SU-DHL-6 (cell line): ENCODE measurements around the gene HMGCLL1.

Experiments used
- H2AFZ ChIP-seq: fragments of 200-600 bp; sonication (generic); 2 replicates; pipeline ENCODE4 v1.6.1; 2014; ENCODE audit warnings: low read depth, mild to moderate bottlenecking, moderate library complexity, mixed read lengths, antibody characterized with exemption, low read length; ENCODE audit not compliant: severe bottlenecking
- H3F3A ChIP-seq: fragments of 200-600 bp; shearing (Covaris generic); 2 replicates; pipeline ENCODE4 v1.6.0; 2016; ENCODE audit warnings: antibody characterized with exemption, mild to moderate bottlenecking; ENCODE audit not compliant: insufficient read depth
- H3K27ac ChIP-seq: fragments of 200-600 bp; sonication (generic); 2 replicates; pipeline ENCODE4 v1.5.1; 2016; ENCODE audit warnings: low read depth, mild to moderate bottlenecking, low read length, moderate library complexity, mixed read lengths
- H3K27me3 ChIP-seq: fragments of 200-600 bp; sonication (generic), shearing (Covaris generic); 2 replicates; pipeline ENCODE4 v1.6.0; 2014; ENCODE audit warnings: mild to moderate bottlenecking, low read length
- H3K36me3 ChIP-seq: fragments of 200-600 bp; sonication (generic); 2 replicates; pipeline ENCODE4 v1.6.1; 2014; ENCODE audit warnings: mild to moderate bottlenecking, low read length, mixed read lengths
- H3K4me2 ChIP-seq: fragments of 300-600, 200-600 bp; shearing (Covaris generic), sonication (generic); 2 replicates; pipeline ENCODE4 v1.6.0; 2014; ENCODE audit warnings: low read length, low read depth, mild to moderate bottlenecking; ENCODE audit not compliant: poor library complexity, severe bottlenecking
- H3K4me3 ChIP-seq: fragments of 200-600 bp; sonication (generic); 2 replicates; pipeline ENCODE4 v1.5.1; 2014; ENCODE audit warnings: antibody characterized with exemption, low read length, mild to moderate bottlenecking, mixed read lengths; ENCODE audit not compliant: insufficient read depth, poor library complexity, severe bottlenecking
- H3K79me2 ChIP-seq: fragments of 200-600 bp; sonication (generic); 2 replicates; pipeline ENCODE4 v1.6.1; 2014; ENCODE audit warnings: mild to moderate bottlenecking, low read length, moderate library complexity; ENCODE audit not compliant: insufficient read depth
- H3K9ac ChIP-seq: fragments of 200-600 bp; sonication (generic); 2 replicates; pipeline ENCODE4 v1.7.0; 2014; ENCODE audit warnings: mild to moderate bottlenecking, low read length
- H3K9me2 ChIP-seq: fragments of 200-600 bp; sonication (generic); replicated peaks from 2 replicates; pipeline ENCODE4 v1.6.1; 2014; ENCODE audit warnings: low read length; ENCODE audit not compliant: insufficient read depth
- H3K9me3 ChIP-seq: fragments of 200-600 bp; sonication (generic); 2 replicates; pipeline ENCODE4 v1.6.1; 2014; ENCODE audit warnings: low read length, mixed read lengths; ENCODE audit not compliant: insufficient read depth
- H4K20me1 ChIP-seq: fragments of 200-600 bp; sonication (generic); 2 replicates; pipeline ENCODE4 v1.6.1; 2014; ENCODE audit warnings: low read depth, mild to moderate bottlenecking, antibody characterized with exemption, low read length, moderate library complexity, mixed read lengths
- CTCF ChIP-seq: fragments of 200-600 bp; sonication (generic); IDR thresholded peaks from one replicate; pipeline ENCODE4 v1.5.1; 2017; ENCODE audit warnings: antibody characterized with exemption, mild to moderate bottlenecking, low read length, moderate library complexity; ENCODE audit not compliant: insufficient read depth, poor library complexity, severe bottlenecking
- EZH2phosphoT487 ChIP-seq: fragments of 200-600 bp; sonication (generic), shearing (Covaris generic); conservative IDR thresholded peaks from 2 replicates; pipeline ENCODE4 v1.6.1; 2018; ENCODE audit warnings: mild to moderate bottlenecking, antibody characterized with exemption, low read length, moderate library complexity, mixed read lengths

HMGCLL1 gene

GRCh38 chr6:55449225-55449624, 129.8 kb downstream of the HMGCLL1 start:
- TF ChIP-seq EZH2phosphoT487, result no peak
- no peak for TF ChIP-seq CTCF
- Histone ChIP-seq H3K27me3 (no peaks in the 10 kb centered on the region), H3K79me2 (no peaks in the 10 kb centered on the region), H3K36me3 (no peaks in the 10 kb centered on the region), H3K9me2 (no peaks in the 10 kb centered on the region), H3K4me3 (no peak overlapping the region), H4K20me1 (no peaks in the 10 kb centered on the region), H3F3A (no peaks in the 10 kb centered on the region), H2AFZ (no peak overlapping the region), H3K27ac (no peak overlapping the region), H3K9me3 (no peaks in the 10 kb centered on the region), H3K4me2 (no peak overlapping the region), H3K9ac (no peak overlapping the region)

- no peak overlapping the region for H3K27ac ChIP-seq
- H3K9ac ChIP-seq, result no peak overlapping the region
- no peak overlapping the region for H2AFZ ChIP-seq
- H3K79me2 ChIP-seq, result no peaks in the 10 kb centered on the region
- H4K20me1 ChIP-seq, result no peaks in the 10 kb centered on the region
- TF ChIP-seq EZH2phosphoT487, result no peak
- TF ChIP-seq CTCF, result no peak
- H3K4me2 ChIP-seq, result no peak overlapping the region
- H3K36me3 ChIP-seq, result no peaks in the 10 kb centered on the region
- H3K9me2 ChIP-seq, result no peaks in the 10 kb centered on the region
- no peak overlapping the region for H3K4me3 ChIP-seq
- no peaks in the 10 kb centered on the region for H3K9me3 ChIP-seq
- no peaks in the 10 kb centered on the region for H3K27me3 ChIP-seq
- no peaks in the 10 kb centered on the region for H3F3A ChIP-seq
Observed at GRCh38 chr6:55448451-55448850, 130.5 kb downstream of the HMGCLL1 start.

- H2AFZ ChIP-seq, result no peak overlapping the region
- H3F3A ChIP-seq, result no peaks in the 10 kb centered on the region
- no peaks in the 10 kb centered on the region for H3K79me2 ChIP-seq
- no peaks in the 10 kb centered on the region for H3K9me3 ChIP-seq
- no peak overlapping the region for H3K27ac ChIP-seq
- no peak overlapping the region for H3K4me2 ChIP-seq
- TF ChIP-seq CTCF, result no peak
- TF ChIP-seq EZH2phosphoT487, result no peak
- H3K36me3 ChIP-seq, result no peaks in the 10 kb centered on the region
- H3K4me3 ChIP-seq, result no peak overlapping the region
- H3K27me3 ChIP-seq, result no peaks in the 10 kb centered on the region
- no peaks in the 10 kb centered on the region for H4K20me1 ChIP-seq
- no peaks in the 10 kb centered on the region for H3K9me2 ChIP-seq
- H3K9ac ChIP-seq, result no peak overlapping the region
Observed at GRCh38 chr6:55447891-55448290, 131.1 kb downstream of the HMGCLL1 start.

- peak; percentile 60 for TF ChIP-seq CTCF
- no peak for TF ChIP-seq EZH2phosphoT487
Observed at GRCh38 chr6:55445648-55446204, 133.3 kb downstream of the HMGCLL1 start.

More at GRCh38 chr6:55445648-55446204, 133.3 kb downstream of the HMGCLL1 start:
- Histone ChIP-seq H3K4me2 (no peak overlapping the region), H3F3A (no peaks in the 10 kb centered on the region), H3K9ac (no peak overlapping the region), H3K79me2 (no peaks in the 10 kb centered on the region), H2AFZ (no peak overlapping the region), H3K36me3 (no peaks in the 10 kb centered on the region), H3K27ac (no peak overlapping the region), H3K27me3 (no peaks in the 10 kb centered on the region), H3K4me3 (no peak overlapping the region), H4K20me1 (no peaks in the 10 kb centered on the region), H3K9me3 (no peaks in the 10 kb centered on the region), H3K9me2 (no peaks in the 10 kb centered on the region)
